GM23338 (cell line): Measurements from ENCODE around the gene BIRC5. TPM values are rescaled to one million over a fixed set of nuclear protein-coding genes. Genes with fewer than 3 reads are reported as not detected.
A peak's percentile ranks its signal among the peaks of the same experiment; 100 is the strongest.

Experiments used
- ATAC-seq: fragments of 200-7000 bp; cut with Tn5 transposase; 3 replicates; pipeline ENCODE4 v1.9.1; 2020
- DNase-seq: peaks from one replicate; pipeline ENCODE4 v3.0.0-alpha.2; 2015; ENCODE audit warnings: low spot score
- H2AFZ ChIP-seq: fragments of 200-600 bp; sonication (generic); 2 replicates; pipeline ENCODE4 v1.8.0; 2016; ENCODE audit warnings: antibody characterized with exemption, mild to moderate bottlenecking, moderate library complexity
- H3F3A ChIP-seq: fragments of 200-600 bp; sonication (generic); replicated peaks from 2 replicates; pipeline ENCODE4 v1.8.0; 2017; ENCODE audit warnings: antibody characterized with exemption, mixed run types, low read depth
- H3K27ac ChIP-seq: fragments of 200-600 bp; sonication (generic); 2 replicates; pipeline ENCODE4 v1.6.1; 2016; ENCODE audit warnings: low read depth
- H3K27me3 ChIP-seq: fragments of 200-600 bp; sonication (generic); 2 replicates; pipeline ENCODE4 v1.8.0; 2016; ENCODE audit warnings: mild to moderate bottlenecking, mixed run types, moderate library complexity; ENCODE audit not compliant: insufficient read depth
- H3K36me3 ChIP-seq: fragments of 200-600 bp; sonication (generic); 2 replicates; pipeline ENCODE4 v1.8.0; 2016; ENCODE audit warnings: mild to moderate bottlenecking; ENCODE audit not compliant: insufficient read depth
- H3K4me1 ChIP-seq: fragments of 200-600 bp; sonication (generic); 2 replicates; pipeline ENCODE4 v1.8.0; 2016; ENCODE audit warnings: mild to moderate bottlenecking, moderate library complexity; ENCODE audit not compliant: insufficient read depth
- H3K4me2 ChIP-seq: fragments of 200-600 bp; sonication (generic); 2 replicates; pipeline ENCODE4 v1.7.1; 2017; ENCODE audit warnings: mixed run types
- H3K4me3 ChIP-seq: fragments of 200-600 bp; sonication (generic); 2 replicates; pipeline ENCODE4 v1.6.1; 2016; ENCODE audit warnings: mixed run types
- H3K79me2 ChIP-seq: fragments of 200-600 bp; sonication (generic); replicated peaks from 2 replicates; pipeline ENCODE4 v1.8.0; 2017; ENCODE audit warnings: mild to moderate bottlenecking; ENCODE audit not compliant: insufficient read depth
- H3K9me2 ChIP-seq: fragments of 200-600 bp; sonication (generic); 2 replicates; pipeline ENCODE4 v1.8.0; 2017; ENCODE audit not compliant: insufficient read depth
- H4K20me1 ChIP-seq: fragments of 200-600 bp; sonication (generic); replicated peaks from 2 replicates; pipeline ENCODE4 v1.8.0; 2017; ENCODE audit warnings: mild to moderate bottlenecking; ENCODE audit not compliant: insufficient read depth
- H3K27ac Mint-ChIP-seq: 2 replicates; pipeline ENCODE4 v1.8.0; 2020; ENCODE audit warnings: inconsistent platforms, mild to moderate bottlenecking, moderate library complexity, mixed read lengths
- H3K27me3 Mint-ChIP-seq: 3 replicates; pipeline ENCODE4 v1.8.0; 2022; ENCODE audit warnings: low read depth, mild to moderate bottlenecking, moderate library complexity, mixed read lengths, inconsistent platforms; ENCODE audit not compliant: insufficient read depth, poor library complexity
- H3K36me3 Mint-ChIP-seq: 3 replicates; pipeline ENCODE4 v1.8.0; 2021; ENCODE audit warnings: low read depth, mild to moderate bottlenecking, inconsistent platforms, moderate library complexity, mixed read lengths
- H3K4me1 Mint-ChIP-seq: 3 replicates; pipeline ENCODE4 v1.8.0; 2020; ENCODE audit warnings: mild to moderate bottlenecking, inconsistent platforms, mixed read lengths
- H3K4me3 Mint-ChIP-seq: 3 replicates; pipeline ENCODE4 v1.8.0; 2021; ENCODE audit warnings: moderate library complexity, mild to moderate bottlenecking, inconsistent platforms, mixed read lengths
- H3K9me3 Mint-ChIP-seq: 3 replicates; pipeline ENCODE4 v1.8.0; 2020; ENCODE audit warnings: moderate library complexity, mild to moderate bottlenecking, inconsistent platforms, mixed read lengths
- CTCF ChIP-seq, 2 experiments: fragments of 200-600 bp in 1 of 2; sonication (generic) in 1 of 2; conservative IDR thresholded peaks; 2 replicates each; pipeline versions ENCODE4 v1.5.1 to v1.6.1; 2016 to 2017; ENCODE audit warnings: antibody characterized with exemption in 2 of 2, low read depth in 2 of 2, mild to moderate bottlenecking in 2 of 2, moderate library complexity in 1 of 2
- ETS1 ChIP-seq: IDR thresholded peaks from 2 replicates; pipeline ENCODE4 v1.6.1; 2016; ENCODE audit warnings: antibody characterized with exemption
- EZH2phosphoT487 ChIP-seq: fragments of 200-600 bp; sonication (generic); IDR thresholded peaks from one replicate; pipeline ENCODE4 v1.8.1; 2018; ENCODE audit warnings: antibody characterized with exemption; ENCODE audit not compliant: unreplicated experiment
- NANOG ChIP-seq: IDR thresholded peaks from 2 replicates; pipeline ENCODE4 v1.6.1; 2016; ENCODE audit warnings: antibody characterized with exemption, borderline replicate concordance
- POLR2AphosphoS5 ChIP-seq: IDR thresholded peaks from 2 replicates; pipeline ENCODE4 v1.6.1; 2016; ENCODE audit warnings: antibody characterized with exemption, low read depth
- STAT1 ChIP-seq: IDR thresholded peaks from one replicate; pipeline ENCODE4 v1.6.1; 2016; ENCODE audit warnings: antibody characterized with exemption; ENCODE audit not compliant: unreplicated experiment
- ZNF462 ChIP-seq: fragments of 250-450 bp; sonication (Bioruptor Pico); IDR thresholded peaks from 2 replicates; pipeline ENCODE4 v1.5.0; 2020; ENCODE audit warnings: mild to moderate bottlenecking, moderate library complexity
- polyA plus RNA-seq: library from polyadenylated mRNA; unstranded; fragments of >200 nt; fragmentation: Nextera tagmentation; extraction: Ambion mirVana; gene quantifications from 2 replicates; pipeline ENCODE4 v1.2.1, GENCODE V29; 2016
- total RNA-seq: library from RNA; depleted of rRNA; stranded (reverse); fragments of >200 nt; shearing (Covaris generic); gene quantifications from 2 replicates; pipeline ENCODE4 v1.2.3, GENCODE V29; 2014

The BIRC5 gene
- total and polyA plus RNA-seq, 2 experiments from 2014 or later, result 89.7 to 111 TPM

- Mint-ChIP-seq H3K36me3 (no peaks in the 10 kb centered on the region), H3K27me3 (peaks cover 13% of the 10 kb centered on the region), H3K4me1 (peaks cover 38% of the 10 kb centered on the region), H3K4me3 (no peak overlapping the region), H3K27ac (no peak overlapping the region), H3K9me3 (no peaks in the 10 kb centered on the region)
- H3K4me3 ChIP-seq, result no peak overlapping the region
- no peaks in the 10 kb centered on the region for H3K27me3 ChIP-seq
- DNase-seq, result no peak
- TF ChIP-seq STAT1, result no peak
- no peak for TF ChIP-seq POLR2AphosphoS5
- no peak for TF ChIP-seq ETS1
- TF ChIP-seq NANOG, result no peak
- no peaks in the 10 kb centered on the region for H3K9me2 ChIP-seq
- H3K27ac ChIP-seq, result no peak overlapping the region
- H3K36me3 ChIP-seq, result no peaks in the 10 kb centered on the region
- no peak for ATAC-seq
- no peaks in the 10 kb centered on the region for H4K20me1 ChIP-seq
- peaks cover 27% of the 10 kb centered on the region for H3K4me1 ChIP-seq
- H3K4me2 ChIP-seq, result no peak overlapping the region
- H3K79me2 ChIP-seq, result no peaks in the 10 kb centered on the region
- H3F3A ChIP-seq, result 0 out of 2 replicates have a peak, but pooled peaks cover 3% of the 10 kb centered on the region
- peak overlapping the region; percentile 69; the same call in 1 of the 2 replicates for H2AFZ ChIP-seq
Measured at GRCh38 chr17:78263063-78263735, 49.1 kb downstream of the BIRC5 start.

GRCh38 chr17:78263736-78264340, 49.8 kb downstream of the BIRC5 start:
- Histone ChIP-seq H3K27me3 (no peaks in the 10 kb centered on the region), H3K9me2 (no peaks in the 10 kb centered on the region), H2AFZ (peak overlapping the region; percentile 69; the same call in 1 of the 2 replicates), H3F3A (0 out of 2 replicates have a peak, but pooled peaks cover 3% of the 10 kb centered on the region), H3K27ac (peak overlapping the region; percentile 26; the same call in 1 of the 2 replicates), H3K4me1 (peaks cover 31% of the 10 kb centered on the region), H3K4me3 (no peak overlapping the region), H3K4me2 (no peak overlapping the region), H3K36me3 (no peaks in the 10 kb centered on the region), H4K20me1 (no peaks in the 10 kb centered on the region), H3K79me2 (no peaks in the 10 kb centered on the region)
- no peak overlapping the region for H3K27ac Mint-ChIP-seq
- no peak for ATAC-seq
- no peaks in the 10 kb centered on the region for H3K36me3 Mint-ChIP-seq
- peaks cover 13% of the 10 kb centered on the region for H3K27me3 Mint-ChIP-seq
- DNase-seq, result no peak
- peaks cover 42% of the 10 kb centered on the region for H3K4me1 Mint-ChIP-seq
- H3K9me3 Mint-ChIP-seq, result no peaks in the 10 kb centered on the region
- no peak overlapping the region for H3K4me3 Mint-ChIP-seq
- TF ChIP-seq NANOG (no peak), POLR2AphosphoS5 (no peak), ZNF462 (no peak), EZH2phosphoT487 (no peak), CTCF (conservative IDR thresholded peaks at IDR 0.05; ENCODE audit: low read depth in 2 of 2) (no peak)
